MM.1S (cell line): Measurements from ENCODE around the gene PDGFA.

Source experiments
- EZH2phosphoT487 ChIP-seq: fragments of 300-600 bp; sonication (generic); IDR thresholded peaks from 2 replicates; pipeline ENCODE4 v1.6.1; 2018; ENCODE audit warnings: antibody characterized with exemption, low read length
- TF ChIP-seq, protein P1 (sequence below): fragments of 300-600 bp; sonication (generic); IDR thresholded peaks from 2 replicates; pipeline ENCODE4 v1.5.1; 2016; ENCODE audit warnings: antibody characterized with exemption, low read length, mixed read lengths

- TF ChIP-seq, protein P1, sequence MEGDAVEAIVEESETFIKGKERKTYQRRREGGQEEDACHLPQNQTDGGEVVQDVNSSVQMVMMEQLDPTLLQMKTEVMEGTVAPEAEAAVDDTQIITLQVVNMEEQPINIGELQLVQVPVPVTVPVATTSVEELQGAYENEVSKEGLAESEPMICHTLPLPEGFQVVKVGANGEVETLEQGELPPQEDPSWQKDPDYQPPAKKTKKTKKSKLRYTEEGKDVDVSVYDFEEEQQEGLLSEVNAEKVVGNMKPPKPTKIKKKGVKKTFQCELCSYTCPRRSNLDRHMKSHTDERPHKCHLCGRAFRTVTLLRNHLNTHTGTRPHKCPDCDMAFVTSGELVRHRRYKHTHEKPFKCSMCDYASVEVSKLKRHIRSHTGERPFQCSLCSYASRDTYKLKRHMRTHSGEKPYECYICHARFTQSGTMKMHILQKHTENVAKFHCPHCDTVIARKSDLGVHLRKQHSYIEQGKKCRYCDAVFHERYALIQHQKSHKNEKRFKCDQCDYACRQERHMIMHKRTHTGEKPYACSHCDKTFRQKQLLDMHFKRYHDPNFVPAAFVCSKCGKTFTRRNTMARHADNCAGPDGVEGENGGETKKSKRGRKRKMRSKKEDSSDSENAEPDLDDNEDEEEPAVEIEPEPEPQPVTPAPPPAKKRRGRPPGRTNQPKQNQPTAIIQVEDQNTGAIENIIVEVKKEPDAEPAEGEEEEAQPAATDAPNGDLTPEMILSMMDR, result no peak
- no peak for TF ChIP-seq EZH2phosphoT487
These were observed 44.8 kb downstream of the PDGFA start for GRCh38 chr7:474605-475424.
